HG03342 (cell line): ENCODE measurements around the gene KLK15.

Experiments
- ATAC-seq: cut with Tn5 transposase; IDR thresholded peaks from one replicate; pipeline ENCODE4 v1.9.1; 2021; ENCODE audit warnings: mild to moderate bottlenecking, moderate library complexity; ENCODE audit not compliant: unreplicated experiment

The KLK15 gene, protein sequence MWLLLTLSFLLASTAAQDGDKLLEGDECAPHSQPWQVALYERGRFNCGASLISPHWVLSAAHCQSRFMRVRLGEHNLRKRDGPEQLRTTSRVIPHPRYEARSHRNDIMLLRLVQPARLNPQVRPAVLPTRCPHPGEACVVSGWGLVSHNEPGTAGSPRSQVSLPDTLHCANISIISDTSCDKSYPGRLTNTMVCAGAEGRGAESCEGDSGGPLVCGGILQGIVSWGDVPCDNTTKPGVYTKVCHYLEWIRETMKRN

DNA sequence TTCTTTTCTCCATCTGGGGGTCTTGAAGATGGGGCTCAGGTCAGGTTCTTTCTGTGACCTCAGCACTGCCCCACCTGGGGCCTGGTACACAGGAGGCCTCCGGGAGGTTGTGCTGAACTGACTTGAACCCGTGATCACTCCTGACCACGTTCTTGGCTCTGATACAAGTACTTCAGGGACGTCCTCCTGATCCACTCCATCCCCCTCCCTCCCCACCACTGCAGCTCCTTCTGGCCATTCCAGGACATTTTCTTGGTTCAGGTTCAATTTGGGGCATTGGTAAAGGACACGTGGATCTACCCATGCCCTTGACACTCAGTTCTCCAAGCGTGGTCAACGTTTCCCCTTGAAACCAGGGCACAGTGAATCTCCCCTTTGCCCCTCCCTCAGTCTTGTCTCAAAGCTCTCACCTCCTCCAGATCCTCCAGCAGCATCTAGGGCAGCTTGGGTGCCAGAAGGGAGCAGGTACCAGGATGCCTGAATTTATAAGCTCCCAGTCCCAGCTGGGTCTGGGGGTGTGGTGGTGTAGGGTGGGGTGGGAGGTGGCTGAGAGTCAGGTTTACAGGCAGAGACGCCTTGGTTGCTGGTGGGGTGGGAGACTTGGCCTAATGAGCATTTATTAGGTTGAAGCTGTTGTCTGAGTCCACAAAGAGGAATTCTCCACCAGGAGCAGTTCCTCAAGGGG, at the start of gene KLK15:
Gene KLK15, minus strand, starts transcription at position 458 of the 685 bp plus-strand sequence. CDS start 2,082 bp downstream, outside the sequence.
- no peak for ATAC-seq

DNA sequence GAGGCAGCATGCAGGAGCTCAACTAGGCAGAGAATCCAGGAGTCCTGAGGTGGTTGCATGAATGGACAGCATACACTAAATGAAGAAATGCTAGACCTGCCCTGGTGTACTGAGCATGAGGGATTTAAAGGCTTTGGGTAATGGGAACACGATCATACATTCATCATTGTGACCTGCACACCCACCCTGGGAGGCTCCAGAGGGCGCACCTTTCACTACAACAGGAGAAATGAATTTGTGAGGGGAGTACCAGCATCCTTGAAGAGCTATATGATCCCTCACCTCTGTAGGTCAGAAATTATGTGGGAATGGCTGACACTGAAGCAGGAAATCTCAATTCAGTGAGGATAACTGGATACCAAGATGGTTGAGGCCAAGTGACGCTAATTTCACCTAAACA, 48.8 kb upstream of the KLK15 start:
- ATAC-seq, result no peak

DNA sequence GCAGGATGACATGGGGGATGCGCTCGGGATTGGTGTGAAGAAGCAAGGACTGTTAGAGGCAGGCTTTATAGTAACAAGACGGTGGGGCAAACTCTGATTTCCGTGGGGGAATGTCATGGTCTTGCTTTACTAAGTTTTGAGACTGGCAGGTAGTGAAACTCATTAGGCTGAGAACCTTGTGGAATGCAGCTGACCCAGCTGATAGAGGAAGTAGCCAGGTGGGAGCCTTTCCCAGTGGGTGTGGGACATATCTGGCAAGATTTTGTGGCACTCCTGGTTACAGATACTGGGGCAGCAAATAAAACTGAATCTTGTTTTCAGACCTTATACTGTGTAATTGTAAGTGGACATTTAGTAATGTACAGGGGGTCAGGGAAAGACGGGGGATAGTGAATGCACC, 46.9 kb upstream of the KLK15 start:
- ATAC-seq, result no peak

DNA sequence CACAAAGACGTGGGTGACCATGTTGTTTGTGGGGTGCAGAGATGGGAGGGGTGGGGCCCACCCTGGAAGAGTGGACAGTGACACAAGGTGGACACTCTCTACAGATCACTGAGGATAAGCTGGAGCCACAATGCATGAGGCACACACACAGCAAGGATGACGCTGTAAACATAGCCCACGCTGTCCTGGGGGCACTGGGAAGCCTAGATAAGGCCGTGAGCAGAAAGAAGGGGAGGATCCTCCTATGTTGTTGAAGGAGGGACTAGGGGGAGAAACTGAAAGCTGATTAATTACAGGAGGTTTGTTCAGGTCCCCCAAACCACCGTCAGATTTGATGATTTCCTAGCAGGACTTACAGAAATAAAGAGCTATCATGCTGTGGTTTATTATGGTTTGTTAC, 45.5 kb upstream of the KLK15 start:
- ATAC-seq, result no peak

DNA sequence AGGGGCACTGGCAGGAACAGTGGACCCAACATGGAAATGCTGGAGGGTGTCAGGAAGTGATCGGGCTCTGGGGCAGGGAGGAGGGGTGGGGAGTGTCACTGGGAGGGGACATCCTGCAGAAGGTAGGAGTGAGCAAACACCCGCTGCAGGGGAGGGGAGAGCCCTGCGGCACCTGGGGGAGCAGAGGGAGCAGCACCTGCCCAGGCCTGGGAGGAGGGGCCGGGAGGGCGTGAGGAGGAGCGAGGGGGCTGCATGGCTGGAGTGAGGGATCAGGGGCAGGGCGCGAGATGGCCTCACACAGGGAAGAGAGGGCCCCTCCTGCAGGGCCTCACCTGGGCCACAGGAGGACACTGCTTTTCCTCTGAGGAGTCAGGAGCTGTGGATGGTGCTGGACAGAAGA, 44.0 kb upstream of the KLK15 start:
- ATAC-seq, result no peak

DNA sequence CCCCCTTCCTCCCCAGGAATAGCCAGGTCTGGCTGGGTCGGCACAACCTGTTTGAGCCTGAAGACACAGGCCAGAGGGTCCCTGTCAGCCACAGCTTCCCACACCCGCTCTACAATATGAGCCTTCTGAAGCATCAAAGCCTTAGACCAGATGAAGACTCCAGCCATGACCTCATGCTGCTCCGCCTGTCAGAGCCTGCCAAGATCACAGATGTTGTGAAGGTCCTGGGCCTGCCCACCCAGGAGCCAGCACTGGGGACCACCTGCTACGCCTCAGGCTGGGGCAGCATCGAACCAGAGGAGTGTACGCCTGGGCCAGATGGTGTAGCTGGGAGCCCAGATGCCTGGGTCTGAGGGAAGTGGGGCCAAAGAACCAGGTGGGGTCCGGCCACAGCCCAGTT, 43.1 kb upstream of the KLK15 start:
- ATAC-seq, result no peak

DNA sequence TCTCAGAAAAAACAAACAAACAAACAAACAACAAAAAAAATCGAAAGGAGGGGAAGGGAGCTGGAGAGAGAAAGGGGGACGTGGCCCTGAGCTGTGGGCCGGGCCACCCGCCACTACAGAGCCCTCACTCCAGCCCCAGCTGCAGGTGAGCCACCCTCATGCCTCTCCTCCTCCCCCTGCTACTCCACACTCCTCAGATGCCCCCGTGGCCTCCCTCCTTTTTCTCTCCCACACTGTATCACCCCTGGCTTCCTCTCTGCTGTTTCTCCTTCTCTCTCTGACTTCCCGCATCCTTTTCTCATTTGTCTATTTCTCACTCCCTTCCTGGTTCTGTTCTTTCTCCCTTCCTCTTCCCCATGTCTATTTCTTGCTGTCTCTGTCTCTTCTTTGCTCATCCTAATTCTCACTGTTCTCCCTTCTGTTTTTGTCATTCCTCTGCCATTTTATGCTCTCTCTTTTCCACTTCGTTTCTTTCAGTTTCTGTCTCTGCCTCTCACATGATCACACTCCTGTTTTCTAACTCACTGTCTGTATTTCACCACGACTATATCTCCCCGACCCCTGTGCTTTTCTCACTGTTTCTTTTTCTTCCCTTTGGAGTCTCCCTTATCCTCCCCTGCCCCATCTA, 42.5 kb upstream of the KLK15 start:
- ATAC-seq, result no peak

DNA sequence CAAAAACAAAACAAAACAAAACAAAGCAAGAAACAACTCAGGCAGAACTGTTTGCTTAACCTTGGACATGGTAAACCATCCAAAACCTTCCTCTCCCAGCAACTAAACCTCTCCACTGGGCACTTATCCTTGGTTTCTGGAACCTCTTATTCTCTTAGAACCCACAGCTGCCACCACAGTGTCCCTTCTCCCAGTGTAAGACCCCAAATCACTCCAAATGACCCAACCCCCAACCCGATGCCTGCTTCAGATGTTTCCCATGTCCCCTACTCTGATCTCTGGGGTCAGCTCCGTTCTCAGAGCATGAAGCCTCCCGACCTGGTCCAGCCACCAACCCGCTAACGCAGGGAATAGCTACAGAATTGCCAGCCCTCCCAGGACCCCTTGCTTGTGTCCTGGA, 40.8 kb upstream of the KLK15 start:
- ATAC-seq, result no peak

DNA sequence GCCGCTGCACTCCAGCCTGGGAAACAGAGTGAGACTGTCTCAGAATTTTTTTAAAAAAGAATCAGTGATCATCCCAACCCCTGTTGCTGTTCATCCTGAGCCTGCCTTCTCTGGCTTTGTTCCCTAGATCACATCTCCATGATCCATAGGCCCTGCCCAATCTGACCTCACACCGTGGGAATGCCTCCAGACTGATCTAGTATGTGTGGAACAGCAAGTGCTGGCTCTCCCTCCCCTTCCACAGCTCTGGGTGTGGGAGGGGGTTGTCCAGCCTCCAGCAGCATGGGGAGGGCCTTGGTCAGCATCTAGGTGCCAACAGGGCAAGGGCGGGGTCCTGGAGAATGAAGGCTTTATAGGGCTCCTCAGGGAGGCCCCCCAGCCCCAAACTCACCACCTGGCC, 39.7 kb upstream of the KLK15 start, which contains the start of gene KLK2:
Gene KLK2, plus strand, starts transcription at position 384 of the 400 bp plus-strand sequence. CDS start 35 bp downstream, outside the sequence.
- no peak for ATAC-seq

DNA sequence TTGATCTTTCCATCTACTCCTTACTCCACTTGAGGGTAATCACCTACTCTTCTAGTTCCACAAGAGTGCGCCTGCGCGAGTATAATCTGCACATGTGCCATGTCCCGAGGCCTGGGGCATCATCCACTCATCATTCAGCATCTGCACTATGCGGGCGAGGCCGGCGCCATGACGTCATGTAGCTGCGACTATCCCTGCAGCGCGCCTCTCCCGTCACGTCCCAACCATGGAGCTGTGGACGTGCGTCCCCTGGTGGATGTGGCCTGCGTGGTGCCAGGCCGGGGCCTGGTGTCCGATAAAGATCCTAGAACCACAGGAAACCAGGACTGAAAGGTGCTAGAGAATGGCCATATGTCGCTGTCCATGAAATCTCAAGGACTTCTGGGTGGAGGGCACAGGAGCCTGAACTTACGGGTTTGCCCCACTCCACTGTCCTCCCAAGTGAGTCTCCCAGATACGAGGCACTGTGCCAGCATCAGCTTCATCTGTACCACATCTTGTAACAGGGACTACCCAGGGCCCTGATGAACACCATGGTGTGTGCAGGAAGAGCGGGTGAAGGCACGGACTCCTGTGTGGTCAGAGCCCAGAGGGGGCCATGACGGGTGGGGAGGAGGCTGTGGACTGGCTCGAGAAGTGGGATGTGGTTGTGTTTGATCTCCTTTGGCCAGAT, 37.2 kb upstream of the KLK15 start:
- no peak for ATAC-seq

DNA sequence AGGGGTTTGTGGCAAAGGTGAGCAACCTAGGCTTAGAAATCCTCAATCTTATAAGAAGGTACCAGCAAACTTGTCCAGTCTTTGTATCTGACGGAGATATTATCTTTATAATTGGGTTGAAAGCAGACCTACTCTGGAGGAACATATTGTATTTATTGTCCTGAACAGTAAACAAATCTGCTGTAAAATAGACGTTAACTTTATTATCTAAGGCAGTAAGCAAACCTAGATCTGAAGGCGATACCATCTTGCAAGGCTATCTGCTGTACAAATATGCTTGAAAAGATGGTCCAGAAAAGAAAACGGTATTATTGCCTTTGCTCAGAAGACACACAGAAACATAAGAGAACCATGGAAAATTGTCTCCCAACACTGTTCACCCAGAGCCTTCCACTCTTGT, 36.1 kb upstream of the KLK15 start:
- ATAC-seq, result no peak

DNA sequence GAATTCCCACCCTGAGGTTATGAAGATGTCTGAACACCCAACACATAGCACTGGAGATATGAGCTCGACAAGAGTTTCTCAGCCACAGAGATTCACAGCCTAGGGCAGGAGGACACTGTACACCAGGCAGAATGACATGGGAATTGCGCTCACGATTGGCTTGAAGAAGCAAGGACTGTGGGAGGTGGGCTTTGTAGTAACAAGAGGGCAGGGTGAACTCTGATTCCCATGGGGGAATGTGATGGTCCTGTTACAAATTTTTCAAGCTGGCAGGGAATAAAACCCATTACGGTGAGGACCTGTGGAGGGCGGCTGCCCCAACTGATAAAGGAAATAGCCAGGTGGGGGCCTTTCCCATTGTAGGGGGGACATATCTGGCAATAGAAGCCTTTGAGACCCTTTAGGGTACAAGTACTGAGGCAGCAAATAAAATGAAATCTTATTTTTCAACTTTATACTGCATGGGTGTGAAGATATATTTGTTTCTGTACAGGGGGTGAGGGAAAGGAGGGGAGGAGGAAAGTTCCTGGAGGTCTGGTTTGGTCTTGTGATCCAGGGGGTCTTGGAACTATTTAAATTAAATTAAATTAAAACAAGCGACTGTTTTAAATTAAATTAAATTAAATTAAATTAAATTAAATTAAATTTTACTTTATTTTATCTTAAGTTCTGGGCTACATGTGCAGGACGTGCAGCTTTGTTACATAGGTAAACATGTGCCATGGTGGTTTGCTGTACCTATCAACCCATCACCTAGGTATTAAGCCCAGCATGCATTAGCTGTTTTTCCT, 28.3 kb upstream of the KLK15 start:
- no peak for ATAC-seq

DNA sequence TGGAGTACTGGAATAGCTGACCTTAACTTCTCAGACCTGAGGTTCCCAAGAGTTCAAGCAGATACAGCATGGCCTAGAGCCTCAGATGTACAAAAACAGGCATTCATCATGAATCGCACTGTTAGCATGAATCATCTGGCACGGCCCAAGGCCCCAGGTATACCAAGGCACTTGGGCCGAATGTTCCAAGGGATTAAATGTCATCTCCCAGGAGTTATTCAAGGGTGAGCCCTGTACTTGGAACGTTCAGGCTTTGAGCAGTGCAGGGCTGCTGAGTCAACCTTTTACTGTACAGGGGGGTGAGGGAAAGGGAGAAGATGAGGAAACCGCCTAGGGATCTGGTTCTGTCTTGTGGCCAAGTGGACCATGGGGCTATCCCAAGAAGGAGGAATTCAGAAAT, 27.6 kb upstream of the KLK15 start:
- no peak for ATAC-seq

DNA sequence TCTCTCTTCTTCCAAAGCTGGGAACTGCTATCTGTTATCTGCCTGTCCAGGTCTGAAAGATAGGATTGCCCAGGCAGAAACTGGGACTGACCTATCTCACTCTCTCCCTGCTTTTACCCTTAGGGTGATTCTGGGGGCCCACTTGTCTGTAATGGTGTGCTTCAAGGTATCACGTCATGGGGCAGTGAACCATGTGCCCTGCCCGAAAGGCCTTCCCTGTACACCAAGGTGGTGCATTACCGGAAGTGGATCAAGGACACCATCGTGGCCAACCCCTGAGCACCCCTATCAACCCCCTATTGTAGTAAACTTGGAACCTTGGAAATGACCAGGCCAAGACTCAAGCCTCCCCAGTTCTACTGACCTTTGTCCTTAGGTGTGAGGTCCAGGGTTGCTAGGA, 26.5 kb upstream of the KLK15 start:
- no peak for ATAC-seq

DNA sequence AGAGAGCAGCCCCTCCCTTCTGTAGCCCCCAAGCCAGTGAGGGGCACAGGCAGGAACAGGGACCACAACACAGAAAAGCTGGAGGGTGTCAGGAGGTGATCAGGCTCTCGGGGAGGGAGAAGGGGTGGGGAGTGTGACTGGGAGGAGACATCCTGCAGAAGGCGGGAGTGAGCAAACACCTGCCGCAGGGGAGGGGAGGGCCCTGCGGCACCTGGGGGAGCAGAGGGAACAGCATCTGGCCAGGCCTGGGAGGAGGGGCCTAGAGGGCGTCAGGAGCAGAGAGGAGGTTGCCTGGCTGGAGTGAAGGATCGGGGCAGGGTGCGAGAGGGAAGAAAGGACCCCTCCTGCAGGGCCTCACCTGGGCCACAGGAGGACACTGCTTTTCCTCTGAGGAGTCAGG, 25.5 kb upstream of the KLK15 start:
- no peak for ATAC-seq

DNA sequence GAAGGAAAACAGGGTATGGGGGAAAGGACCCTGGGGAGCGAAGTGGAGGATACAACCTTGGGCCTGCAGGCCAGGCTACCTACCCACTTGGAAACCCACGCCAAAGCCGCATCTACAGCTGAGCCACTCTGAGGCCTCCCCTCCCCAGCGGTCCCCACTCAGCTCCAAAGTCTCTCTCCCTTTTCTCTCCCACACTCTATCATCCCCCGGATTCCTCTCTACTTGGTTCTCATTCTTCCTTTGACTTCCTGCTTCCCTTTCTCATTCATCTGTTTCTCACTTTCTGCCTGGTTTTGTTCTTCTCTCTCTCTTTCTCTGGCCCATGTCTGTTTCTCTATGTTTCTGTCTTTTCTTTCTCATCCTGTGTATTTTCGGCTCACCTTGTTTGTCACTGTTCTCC, 24.0 kb upstream of the KLK15 start:
- ATAC-seq, result no peak

DNA sequence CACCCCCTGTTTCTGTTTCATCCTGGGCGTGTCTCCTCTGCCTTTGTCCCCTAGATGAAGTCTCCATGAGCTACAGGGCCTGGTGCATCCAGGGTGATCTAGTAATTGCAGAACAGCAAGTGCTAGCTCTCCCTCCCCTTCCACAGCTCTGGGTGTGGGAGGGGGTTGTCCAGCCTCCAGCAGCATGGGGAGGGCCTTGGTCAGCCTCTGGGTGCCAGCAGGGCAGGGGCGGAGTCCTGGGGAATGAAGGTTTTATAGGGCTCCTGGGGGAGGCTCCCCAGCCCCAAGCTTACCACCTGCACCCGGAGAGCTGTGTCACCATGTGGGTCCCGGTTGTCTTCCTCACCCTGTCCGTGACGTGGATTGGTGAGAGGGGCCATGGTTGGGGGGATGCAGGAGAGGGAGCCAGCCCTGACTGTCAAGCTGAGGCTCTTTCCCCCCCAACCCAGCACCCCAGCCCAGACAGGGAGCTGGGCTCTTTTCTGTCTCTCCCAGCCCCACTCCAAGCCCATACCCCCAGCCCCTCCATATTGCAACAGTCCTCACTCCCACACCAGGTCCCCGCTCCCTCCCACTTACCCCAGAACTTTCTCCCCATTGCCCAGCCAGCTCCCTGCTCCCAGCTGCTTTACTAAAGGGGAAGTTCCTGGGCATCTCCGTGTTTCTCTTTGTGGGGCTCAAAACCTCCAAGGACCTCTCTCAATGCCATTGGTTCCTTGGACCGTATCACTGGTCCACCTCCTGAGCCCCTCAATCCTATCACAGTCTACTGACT, 21.4 kb upstream of the KLK15 start, which contains the start of gene KLK3:
Gene KLK3, plus strand, starts transcription at position 280 of the 775 bp plus-strand sequence. Its CDS starts 41 bp downstream, at position 321.
- ATAC-seq, result no peak

DNA sequence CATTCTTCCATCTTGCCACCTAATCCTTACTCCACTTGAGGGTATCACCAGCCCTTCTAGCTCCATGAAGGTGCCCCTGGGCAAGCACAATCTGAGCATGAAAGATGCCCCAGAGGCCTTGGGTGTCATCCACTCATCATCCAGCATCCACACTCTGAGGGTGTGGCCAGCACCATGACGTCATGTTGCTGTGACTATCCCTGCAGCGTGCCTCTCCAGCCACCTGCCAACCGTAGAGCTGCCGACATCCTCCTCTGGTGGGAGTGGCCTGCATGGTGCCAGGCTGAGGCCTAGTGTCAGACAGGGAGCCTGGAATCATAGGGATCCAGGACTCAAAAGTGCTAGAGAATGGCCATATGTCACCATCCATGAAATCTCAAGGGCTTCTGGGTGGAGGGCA, 18.2 kb upstream of the KLK15 start:
- no peak for ATAC-seq

DNA sequence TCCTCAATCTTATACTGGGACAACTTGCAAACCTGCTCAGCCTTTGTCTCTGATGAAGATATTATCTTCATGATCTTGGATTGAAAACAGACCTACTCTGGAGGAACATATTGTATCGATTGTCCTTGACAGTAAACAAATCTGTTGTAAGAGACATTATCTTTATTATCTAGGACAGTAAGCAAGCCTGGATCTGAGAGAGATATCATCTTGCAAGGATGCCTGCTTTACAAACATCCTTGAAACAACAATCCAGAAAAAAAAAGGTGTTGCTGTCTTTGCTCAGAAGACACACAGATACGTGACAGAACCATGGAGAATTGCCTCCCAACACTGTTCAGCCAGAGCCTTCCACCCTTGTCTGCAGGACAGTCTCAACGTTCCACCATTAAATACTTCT, 17.4 kb upstream of the KLK15 start:
- ATAC-seq, result no peak
